Measurements from ENCODE around the gene SLBP. TPM values are rescaled to one million over a fixed set of nuclear protein-coding genes. Genes with fewer than 3 reads are reported as not detected.
A peak's percentile ranks its signal among the peaks of the same experiment; 100 is the strongest.

SLBP gene
- total RNA-seq, 2 donors from 2014 or later: 29.8 to 30.5 TPM

- ATAC-seq (ENCODE audit: insufficient number of reproducible peaks, low FRiP score, low read depth): no peak
- TF ChIP-seq, protein P1, sequence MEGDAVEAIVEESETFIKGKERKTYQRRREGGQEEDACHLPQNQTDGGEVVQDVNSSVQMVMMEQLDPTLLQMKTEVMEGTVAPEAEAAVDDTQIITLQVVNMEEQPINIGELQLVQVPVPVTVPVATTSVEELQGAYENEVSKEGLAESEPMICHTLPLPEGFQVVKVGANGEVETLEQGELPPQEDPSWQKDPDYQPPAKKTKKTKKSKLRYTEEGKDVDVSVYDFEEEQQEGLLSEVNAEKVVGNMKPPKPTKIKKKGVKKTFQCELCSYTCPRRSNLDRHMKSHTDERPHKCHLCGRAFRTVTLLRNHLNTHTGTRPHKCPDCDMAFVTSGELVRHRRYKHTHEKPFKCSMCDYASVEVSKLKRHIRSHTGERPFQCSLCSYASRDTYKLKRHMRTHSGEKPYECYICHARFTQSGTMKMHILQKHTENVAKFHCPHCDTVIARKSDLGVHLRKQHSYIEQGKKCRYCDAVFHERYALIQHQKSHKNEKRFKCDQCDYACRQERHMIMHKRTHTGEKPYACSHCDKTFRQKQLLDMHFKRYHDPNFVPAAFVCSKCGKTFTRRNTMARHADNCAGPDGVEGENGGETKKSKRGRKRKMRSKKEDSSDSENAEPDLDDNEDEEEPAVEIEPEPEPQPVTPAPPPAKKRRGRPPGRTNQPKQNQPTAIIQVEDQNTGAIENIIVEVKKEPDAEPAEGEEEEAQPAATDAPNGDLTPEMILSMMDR (IDR thresholded peaks at IDR 0.05): no peak
- no peaks in the 10 kb centered on the region for H3K9me3 ChIP-seq
- peaks cover 4 to 26% of the 10 kb centered on the region in 2 donors for H3K4me1 ChIP-seq (ENCODE audit: control insufficient read depth in 1 of 2, low read depth in 2 of 2)
- no peaks in the 10 kb centered on the region for H3K27me3 ChIP-seq (replicated peaks; ENCODE audit: insufficient read depth)
- no peak for DNase-seq (ENCODE audit: low spot score)
- no peak overlapping the region for H3K4me3 ChIP-seq
- H3K36me3 ChIP-seq: no peaks in the 10 kb centered on the region
- no peak overlapping the region for H3K27ac ChIP-seq
Measured at GRCh38 chr4:1647432-1647831, 64.7 kb downstream of the SLBP start.

- Histone ChIP-seq H3K9me3 (no peaks in the 10 kb centered on the region), H3K27me3 (replicated peaks; ENCODE audit: insufficient read depth) (no peaks in the 10 kb centered on the region), H3K36me3 (no peaks in the 10 kb centered on the region), H3K4me3 (no peak overlapping the region), H3K4me1 (ENCODE audit: control insufficient read depth in 1 of 2, low read depth in 2 of 2) (peaks cover 4 to 26% of the 10 kb centered on the region in 2 donors), H3K27ac (no peak overlapping the region)
- ATAC-seq (ENCODE audit: insufficient number of reproducible peaks, low FRiP score, low read depth): no peak
- TF ChIP-seq, protein P1 (IDR thresholded peaks at IDR 0.05): no peak
- no peak for DNase-seq (ENCODE audit: low spot score)
Measured at GRCh38 chr4:1646690-1647089, 65.4 kb downstream of the SLBP start.

DNA sequence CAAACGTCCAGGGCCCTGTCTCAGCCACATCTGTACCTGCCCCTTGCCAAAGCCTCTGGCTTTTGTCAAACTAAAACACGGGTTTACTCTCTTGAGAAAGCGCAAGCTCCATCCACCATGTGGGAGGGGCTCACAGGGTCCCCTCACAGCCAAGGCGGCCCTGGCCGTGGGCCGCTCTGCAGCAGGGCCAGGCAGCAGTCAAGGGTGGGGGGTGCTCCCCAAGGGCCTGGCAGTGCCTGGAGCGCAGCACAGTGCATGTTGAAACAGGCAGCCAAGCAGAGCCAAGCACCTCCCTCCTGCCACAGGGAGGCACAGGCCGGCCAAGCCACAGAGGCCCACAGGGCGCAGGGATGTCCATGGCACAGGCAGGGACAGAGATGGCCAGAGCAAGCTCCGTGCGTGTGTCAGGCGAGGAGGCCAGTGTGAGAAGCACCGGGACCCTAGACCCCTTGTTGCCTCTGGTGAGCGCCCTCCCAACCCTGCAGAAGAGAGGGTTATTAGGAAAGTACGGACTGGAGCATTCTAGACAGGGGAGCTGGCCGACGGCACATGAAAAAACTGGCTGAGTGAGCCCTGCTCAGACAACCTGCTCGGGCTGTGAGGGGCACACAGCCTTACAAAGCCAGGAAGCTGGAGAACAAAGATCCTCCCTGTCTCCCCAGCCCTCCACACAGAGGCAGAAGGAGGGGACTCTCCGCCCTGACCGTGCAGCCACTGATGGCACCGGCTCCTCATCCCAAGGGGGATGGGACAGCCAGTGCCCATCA, 67.0 kb downstream of the SLBP start:
- H3K27me3 ChIP-seq (replicated peaks; ENCODE audit: insufficient read depth): no peaks in the 10 kb centered on the region
- ATAC-seq (ENCODE audit: insufficient number of reproducible peaks, low FRiP score, low read depth): no peak
- H3K9me3 ChIP-seq: no peaks in the 10 kb centered on the region
- peaks cover 4 to 26% of the 10 kb centered on the region in 2 donors for H3K4me1 ChIP-seq (ENCODE audit: control insufficient read depth in 1 of 2, low read depth in 2 of 2)
- no peaks in the 10 kb centered on the region for H3K36me3 ChIP-seq
- peak overlapping the region; percentile 41 for H3K4me3 ChIP-seq
- no peak for DNase-seq (ENCODE audit: low spot score)
- no peak overlapping the region for H3K27ac ChIP-seq
- TF ChIP-seq, protein P1 (IDR thresholded peaks at IDR 0.05): no peak

DNA sequence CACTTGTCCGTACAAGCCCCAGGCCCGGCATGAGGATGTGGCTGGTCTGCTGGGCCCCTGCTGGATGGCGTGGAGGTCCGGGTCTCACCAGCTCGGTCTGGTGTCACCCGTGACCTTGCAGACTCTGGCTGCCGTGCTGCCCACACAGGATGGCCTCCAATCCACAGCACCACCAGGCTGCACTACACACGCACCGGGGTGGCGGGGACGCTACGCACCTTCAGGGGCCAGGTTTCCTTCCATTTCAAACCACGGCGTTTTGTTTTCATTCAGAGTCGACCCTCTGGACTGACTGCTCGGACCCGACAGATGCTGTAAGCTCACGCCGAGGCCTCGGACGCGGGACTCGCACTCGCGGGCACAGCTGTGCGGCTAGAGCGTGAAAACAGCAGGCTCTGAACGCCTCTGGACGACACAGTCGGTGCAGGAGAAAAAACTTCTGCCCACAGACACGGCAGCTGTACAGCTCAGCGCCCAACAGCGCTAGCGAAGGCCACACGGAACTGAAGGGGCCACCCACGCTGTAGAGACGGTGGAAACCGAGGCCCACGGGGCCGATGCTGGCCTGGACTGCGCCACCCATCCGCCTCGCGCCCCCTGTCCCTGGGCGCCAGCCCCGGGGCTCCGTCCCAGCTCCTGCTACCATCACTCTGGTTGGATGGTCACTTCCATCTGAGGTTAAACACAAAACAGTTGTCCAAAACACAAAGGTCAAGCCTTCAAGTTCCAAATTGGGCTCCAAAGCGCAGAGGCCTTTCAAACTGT, 68.0 kb downstream of the SLBP start:
- no peaks in the 10 kb centered on the region for H3K27me3 ChIP-seq (replicated peaks; ENCODE audit: insufficient read depth)
- no peaks in the 10 kb centered on the region for H3K9me3 ChIP-seq
- H3K4me3 ChIP-seq: no peak overlapping the region
- DNase-seq (ENCODE audit: low spot score) (no peak), ATAC-seq (ENCODE audit: insufficient number of reproducible peaks, low FRiP score, low read depth) (no peak)
- H3K4me1 ChIP-seq (ENCODE audit: control insufficient read depth in 1 of 2, low read depth in 2 of 2): peaks cover 4 to 26% of the 10 kb centered on the region in 2 donors
- H3K36me3 ChIP-seq: no peaks in the 10 kb centered on the region
- TF ChIP-seq, protein P1 (IDR thresholded peaks at IDR 0.05): no peak
- no peak overlapping the region for H3K27ac ChIP-seq

Other genes with a start within 250 kb of the SLBP start
- 10 to 100 TPM in 1 of 2 donors, 1 to 10 TPM in 1; 5.1 to 10.9 TPM for gene FAM53A, start 28.0 kb downstream of the SLBP start, total RNA-seq
- 100 to 1,000 TPM in 1 of 2 donors, 10 to 100 TPM in 1; 58.1 to 104 TPM for gene TMEM129, start 9.0 kb upstream of the SLBP start, total RNA-seq
- 10 to 100 TPM in 1 of 2 donors, 1 to 10 TPM in 1; 6.2 to 24.5 TPM for gene TACC3, start 9.2 kb upstream of the SLBP start, total RNA-seq
- gene FGFR3, start 81.0 kb upstream of the SLBP start, total RNA-seq: 1 to 10 TPM in 1 of 2 donors, under 1 TPM in 1; 0.68 to 1.4 TPM
- 10 to 100 TPM; 30.5 to 68.9 TPM for gene LETM1, start 143.8 kb upstream of the SLBP start, total RNA-seq
- gene NSD2, start 159.1 kb upstream of the SLBP start, total RNA-seq: 10 to 100 TPM; 18.8 to 35.4 TPM